PC-9 (cell line): ENCODE results near the gene CAVIN1.

Experiments
- CTCF ChIP-seq: fragments of 200-600 bp; sonication (generic); conservative IDR thresholded peaks from 2 replicates; pipeline ENCODE4 v1.6.1; 2017; ENCODE audit warnings: mixed run types, antibody characterized with exemption, mild to moderate bottlenecking, moderate library complexity
- EZH2 ChIP-seq: fragments of 200-600 bp; sonication (generic); IDR thresholded peaks from 2 replicates; pipeline ENCODE4 v1.8.0; 2017; ENCODE audit warnings: antibody characterized with exemption, low read depth

GRCh38 chr17:42459801-42460281 is 36.8 kb upstream of the CAVIN1 start:
- TF ChIP-seq CTCF (no peak), EZH2 (no peak)
